Measurements from ENCODE around the gene ILKAP.

The ILKAP gene

DNA sequence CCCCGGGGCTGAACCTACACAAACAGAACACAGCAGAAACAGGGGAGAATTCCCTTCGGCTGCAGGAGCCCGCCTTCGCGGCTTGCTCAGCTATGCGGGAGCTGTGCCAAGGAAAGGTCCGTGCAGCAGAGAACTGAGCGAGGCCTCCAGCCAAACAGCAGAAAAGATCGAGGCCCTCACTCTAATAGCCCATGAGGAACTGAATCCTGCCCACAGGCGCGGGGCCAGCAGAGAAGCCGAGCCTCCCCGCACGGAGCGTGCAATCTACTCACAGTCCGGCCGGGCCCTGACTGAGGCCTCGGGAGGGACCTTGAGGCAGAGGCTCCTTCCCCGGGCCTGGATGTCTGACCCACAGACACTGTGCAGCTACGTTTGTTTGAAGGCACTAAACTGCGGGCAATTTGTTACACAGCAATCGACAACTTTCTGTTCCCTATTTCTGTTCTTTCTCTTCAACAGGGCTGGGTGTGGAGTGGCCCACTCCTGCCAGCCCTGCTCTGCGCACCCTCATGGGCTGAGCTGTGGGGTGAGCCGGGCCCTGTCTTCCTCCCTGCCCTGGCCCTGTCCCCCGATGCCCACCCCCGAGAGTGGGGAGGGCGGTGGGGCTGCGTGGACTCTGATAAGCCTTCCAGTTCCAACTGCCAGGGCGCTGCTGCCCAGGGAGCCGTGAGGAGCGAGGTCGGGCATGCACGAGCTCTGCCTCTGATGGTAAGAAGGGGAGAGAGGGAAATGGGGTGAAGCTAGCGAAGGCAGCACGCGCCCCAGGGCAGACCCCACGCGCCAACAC lies 22.6 kb upstream of the ILKAP start:
- ChIA-PET POLR2A (no interaction called here), CTCF (interaction anchor here (0.8 kb wide), 1 partner anchor 37 kb away, joined by 3 read pairs; no protein-coding TSS in a partner anchor)
- no peak overlapping the region for H3K4me3 ChIP-seq (ENCODE audit: low read depth, low read length)
- DNase-seq (ENCODE audit: low read depth, low spot score), result no peak
- TF ChIP-seq, protein P1, sequence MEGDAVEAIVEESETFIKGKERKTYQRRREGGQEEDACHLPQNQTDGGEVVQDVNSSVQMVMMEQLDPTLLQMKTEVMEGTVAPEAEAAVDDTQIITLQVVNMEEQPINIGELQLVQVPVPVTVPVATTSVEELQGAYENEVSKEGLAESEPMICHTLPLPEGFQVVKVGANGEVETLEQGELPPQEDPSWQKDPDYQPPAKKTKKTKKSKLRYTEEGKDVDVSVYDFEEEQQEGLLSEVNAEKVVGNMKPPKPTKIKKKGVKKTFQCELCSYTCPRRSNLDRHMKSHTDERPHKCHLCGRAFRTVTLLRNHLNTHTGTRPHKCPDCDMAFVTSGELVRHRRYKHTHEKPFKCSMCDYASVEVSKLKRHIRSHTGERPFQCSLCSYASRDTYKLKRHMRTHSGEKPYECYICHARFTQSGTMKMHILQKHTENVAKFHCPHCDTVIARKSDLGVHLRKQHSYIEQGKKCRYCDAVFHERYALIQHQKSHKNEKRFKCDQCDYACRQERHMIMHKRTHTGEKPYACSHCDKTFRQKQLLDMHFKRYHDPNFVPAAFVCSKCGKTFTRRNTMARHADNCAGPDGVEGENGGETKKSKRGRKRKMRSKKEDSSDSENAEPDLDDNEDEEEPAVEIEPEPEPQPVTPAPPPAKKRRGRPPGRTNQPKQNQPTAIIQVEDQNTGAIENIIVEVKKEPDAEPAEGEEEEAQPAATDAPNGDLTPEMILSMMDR (IDR thresholded peaks at IDR 0.05; ENCODE audit: insufficient read depth, low read length, missing control alignments), result no peak

DNA sequence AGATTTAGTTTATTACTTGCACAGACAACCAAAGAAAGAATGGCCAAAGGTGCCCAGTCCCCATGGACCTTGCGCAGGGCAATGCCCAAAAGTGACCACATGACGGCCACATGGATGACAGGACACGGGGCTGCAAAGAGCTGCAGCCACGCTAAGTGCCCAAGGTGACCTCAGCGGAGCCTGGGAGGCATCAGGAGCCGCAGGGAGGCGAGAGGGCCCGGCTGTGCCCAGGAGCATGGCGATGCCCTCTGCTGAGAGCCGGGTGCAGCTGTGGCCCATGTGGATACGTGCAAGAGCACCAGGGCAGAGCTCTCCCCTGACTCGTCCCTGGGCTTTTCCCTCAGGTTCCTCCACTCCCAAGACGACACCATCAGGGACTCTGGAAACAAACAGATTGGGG lies 21.6 kb upstream of the ILKAP start:
- CTCF ChIA-PET, result no interaction called here
- TF ChIP-seq, protein P1 (IDR thresholded peaks at IDR 0.05; ENCODE audit: insufficient read depth, low read length, missing control alignments), result no peak
- no peak for DNase-seq (ENCODE audit: low read depth, low spot score)
- POLR2A ChIA-PET, result no interaction called here
- no peak overlapping the region for H3K4me3 ChIP-seq (ENCODE audit: low read depth, low read length)

DNA sequence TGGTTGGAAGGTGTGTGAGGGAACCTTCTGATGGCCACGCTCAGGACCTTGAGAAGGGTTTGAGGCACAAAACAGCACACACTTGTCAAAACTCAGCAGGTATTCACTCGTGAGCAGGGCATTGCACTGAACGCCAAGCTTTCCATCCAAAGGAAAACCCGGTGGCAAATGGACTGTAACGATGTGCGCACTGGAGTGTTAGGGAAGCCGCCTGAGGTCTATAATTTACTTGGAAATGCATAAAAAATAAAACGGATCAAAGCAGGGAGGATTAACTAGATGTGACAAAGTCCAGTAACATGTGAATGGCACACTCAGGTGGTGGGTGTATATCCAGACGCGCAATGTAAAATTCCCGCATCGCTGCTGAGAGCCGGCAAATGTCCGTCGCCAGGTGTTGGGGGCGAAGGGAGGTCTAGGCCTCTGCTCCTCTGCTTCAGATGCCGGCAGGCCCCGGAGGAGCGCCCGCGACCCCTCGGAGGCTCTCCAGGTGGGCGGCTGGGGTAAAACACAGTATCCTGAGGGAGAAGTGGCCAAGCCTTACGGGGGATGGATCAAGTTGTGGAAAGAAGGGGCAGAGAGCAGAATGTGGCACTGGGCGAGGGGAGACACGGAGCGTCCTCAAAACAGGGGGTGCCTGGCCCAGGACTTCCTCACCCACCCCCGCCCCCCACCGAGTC lies 21.0 kb upstream of the ILKAP start:
- DNase-seq (ENCODE audit: low read depth, low spot score), result no peak
- ChIA-PET CTCF (no interaction called here), POLR2A (no interaction called here)
- TF ChIP-seq, protein P1 (IDR thresholded peaks at IDR 0.05; ENCODE audit: insufficient read depth, low read length, missing control alignments), result no peak
- H3K4me3 ChIP-seq (ENCODE audit: low read depth, low read length), result no peak overlapping the region

GRCh38 chr2:238220892-238221521 lies 17.5 kb upstream of the ILKAP start:
- H3K4me3 ChIP-seq (ENCODE audit: low read depth, low read length), result no peak overlapping the region
- ChIA-PET CTCF (interaction anchor here (1.0 to 1.9 kb wide), 2 partner anchors 42 to 363 kb away, joined by 4 to 5 read pairs; no protein-coding TSS in a partner anchor), POLR2A (no interaction called here)
- TF ChIP-seq, protein P1 (IDR thresholded peaks at IDR 0.05; ENCODE audit: insufficient read depth, low read length, missing control alignments), result no peak
- DNase-seq (ENCODE audit: low read depth, low spot score), result no peak

DNA sequence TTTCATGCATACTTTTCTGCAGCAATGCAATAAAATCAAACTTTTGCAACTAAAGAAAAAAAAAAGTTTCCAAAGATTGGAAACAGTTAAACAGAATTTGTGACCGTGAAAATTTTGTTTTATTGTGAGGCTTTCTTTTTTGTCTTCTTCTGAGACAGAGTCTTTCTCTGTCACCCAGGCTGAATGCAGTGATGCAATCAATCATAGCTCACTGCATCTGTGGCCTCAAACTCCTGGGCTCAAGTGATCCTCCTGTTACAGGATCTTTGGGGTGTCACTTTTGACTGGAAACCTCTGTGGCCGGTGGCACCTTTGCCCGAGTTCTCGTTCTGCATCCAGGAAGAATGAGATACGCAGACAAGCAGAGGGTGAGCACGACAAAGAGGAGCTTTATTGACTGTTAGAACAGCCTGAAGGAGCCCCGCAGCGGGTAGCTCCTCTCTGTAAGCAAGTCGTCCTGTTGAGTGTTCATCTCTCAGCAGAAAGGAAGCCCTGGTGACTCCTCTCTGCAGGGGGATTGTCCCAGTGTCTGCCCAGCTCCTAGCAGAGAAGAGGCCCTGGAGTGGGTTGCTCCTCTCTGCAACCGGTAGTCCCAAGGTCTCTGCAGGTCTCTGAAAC lies 16.9 kb upstream of the ILKAP start:
- CTCF ChIA-PET, result interaction anchor here (1.0 kb wide), 1 partner anchor 42 kb away, joined by 4 read pairs; no protein-coding TSS in a partner anchor

More for the DNA sequence above, 16.9 kb upstream of the ILKAP start:
- POLR2A ChIA-PET, result no interaction called here
- no peak overlapping the region for H3K4me3 ChIP-seq (ENCODE audit: low read depth, low read length)
- DNase-seq (ENCODE audit: low read depth, low spot score), result no peak
- TF ChIP-seq, protein P1 (IDR thresholded peaks at IDR 0.05; ENCODE audit: insufficient read depth, low read length, missing control alignments), result no peak

Data from AG04449 (cell line).